Fibroblast of lung (primary cell): Measurements from ENCODE around the gene SSB.

ENCODE experiments used
- CTCF ChIP-seq, 2 donors: IDR thresholded peaks in 1 of 2; conservative IDR thresholded peaks in 1 of 2; 1 replicate in 1 of 2; 2 replicates in 1 of 2; pipeline ENCODE4 v1.5.1; 2011 to 2012; ENCODE audit warnings: low read length in 2 of 2, control low read depth in 1 of 2, inconsistent platforms in 1 of 2, low read depth in 1 of 2, mild to moderate bottlenecking in 1 of 2
- EZH2 ChIP-seq: IDR thresholded peaks from 2 replicates; pipeline ENCODE4 v1.5.1; 2012; ENCODE audit warnings: low read length, control low read depth, mild to moderate bottlenecking; ENCODE audit errors: missing control alignments

DNA sequence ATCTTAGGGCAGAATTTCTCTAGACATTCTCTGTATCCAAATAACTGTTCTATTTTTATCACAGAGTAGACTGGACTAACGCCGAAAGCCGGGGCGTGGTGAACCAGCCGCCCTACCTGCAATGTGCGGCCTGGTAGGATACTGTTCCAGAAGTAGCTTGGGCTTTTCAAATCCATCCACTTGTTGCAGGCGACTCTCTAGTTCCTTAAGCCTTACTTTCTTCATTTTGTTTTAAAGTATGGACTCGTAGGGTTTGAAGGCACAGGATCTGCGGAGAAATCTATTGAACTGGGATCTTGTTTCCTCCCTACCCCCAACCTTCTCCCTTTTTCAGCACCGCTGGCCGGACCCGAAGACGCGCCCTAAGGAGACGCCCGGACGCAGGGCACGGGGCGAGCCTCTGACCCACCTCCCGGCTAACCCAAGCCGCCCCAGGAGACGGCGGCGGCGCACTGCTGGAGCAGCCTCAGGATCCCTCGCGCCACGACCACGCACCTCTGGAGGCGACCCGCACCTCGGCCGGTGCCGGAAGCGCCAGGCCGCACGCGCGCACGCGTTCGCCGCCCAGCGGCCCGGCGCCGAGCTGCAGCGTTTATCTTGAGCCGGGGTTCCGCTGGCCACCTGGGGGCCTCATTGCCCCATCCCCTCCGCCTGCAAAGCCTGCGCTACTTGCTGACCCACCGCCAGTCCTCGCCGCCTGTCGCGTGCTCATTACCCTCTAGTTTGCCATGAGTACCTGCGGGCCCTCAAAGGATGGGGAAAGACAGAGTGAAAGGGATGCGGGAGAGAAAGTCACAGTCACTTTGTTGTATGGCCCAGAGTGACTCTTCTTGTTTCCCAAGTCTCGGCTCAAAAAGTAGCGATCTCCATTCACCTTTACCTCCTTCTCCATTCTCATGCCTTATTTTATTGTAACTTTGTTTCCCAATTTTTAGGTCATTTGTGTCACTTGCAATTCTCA lies 26.0 kb downstream of the SSB start, which contains the start of gene METTL5:
- peak; percentile 67 to 85 for TF ChIP-seq CTCF (conservative IDR thresholded peaks at IDR 0.05 in 1 of 2, IDR thresholded peaks at IDR 0.05 in 1 of 2; ENCODE audit: low read depth in 1 of 2, low read length in 2 of 2)
- TF ChIP-seq EZH2, result no peak
